Neutrophil (primary cell): ENCODE data around the gene SPTBN1.

Source experiments
- H3K27ac ChIP-seq: fragments of 200-600 bp; sonication (generic); 2 replicates; pipeline ENCODE4 v1.5.1; 2016; ENCODE audit warnings: mild to moderate bottlenecking, moderate library complexity
- H3K27me3 ChIP-seq: fragments of 200-600 bp; sonication (generic); 2 replicates; pipeline ENCODE4 v1.6.0; 2016; ENCODE audit warnings: mild to moderate bottlenecking
- H3K36me3 ChIP-seq: fragments of 200-600 bp; sonication (generic); 2 replicates; pipeline ENCODE4 v1.5.1; 2017
- H3K4me1 ChIP-seq, 2 experiments: fragments of 200-600 bp in 1 of 2; sonication (generic) in 1 of 2; 1 replicate in 1 of 2; 2 replicates in 1 of 2; pipeline versions ENCODE4 v1.5.1 to v1.6.1; 2013 to 2016; ENCODE audit warnings: low read depth in 1 of 2, low read length in 1 of 2, mild to moderate bottlenecking in 1 of 2, moderate library complexity in 1 of 2; ENCODE audit not compliant: control insufficient read depth in 1 of 2, insufficient read depth in 1 of 2
- H3K4me3 ChIP-seq, 2 experiments: fragments of 200-600 bp in 1 of 2; sonication (generic) in 1 of 2; 1 replicate in 1 of 2; 2 replicates in 1 of 2; pipeline ENCODE4 v1.5.1; 2013 to 2016; ENCODE audit warnings: low read depth in 1 of 2, low read length in 1 of 2, mild to moderate bottlenecking in 1 of 2, moderate library complexity in 1 of 2
- H3K9me3 ChIP-seq: fragments of 200-600 bp; sonication (generic); 2 replicates; pipeline ENCODE4 v1.5.1; 2016
- TF ChIP-seq, protein P1 (sequence below): fragments of 200-600 bp; sonication (generic); IDR thresholded peaks from 2 replicates; pipeline ENCODE4 v1.5.1; 2016; ENCODE audit warnings: antibody characterized with exemption

SPTBN1 gene

DNA sequence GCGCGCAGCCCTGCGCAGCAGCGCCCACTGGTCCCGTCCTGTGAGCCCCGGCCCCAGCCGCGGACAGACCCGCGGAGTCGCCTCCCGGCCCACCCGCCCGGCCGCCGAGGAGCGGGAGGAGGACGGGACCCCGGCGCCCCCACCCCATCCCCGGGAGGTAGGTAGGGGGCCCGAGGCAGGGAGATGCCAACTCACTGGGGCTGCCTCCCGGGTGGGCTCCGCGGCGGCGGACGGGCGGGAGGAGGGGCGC is 160 bp downstream of the SPTBN1 start:
- Histone ChIP-seq H3K36me3 (no peaks in the 10 kb centered on the region), H3K4me3 (peak overlapping the region; percentile 43 to 50), H3K27ac (no peak overlapping the region), H3K27me3 (peaks cover 74% of the 10 kb centered on the region), H3K4me1 (peaks cover 36 to 51% of the 10 kb centered on the region in 2 experiments), H3K9me3 (no peaks in the 10 kb centered on the region)
- TF ChIP-seq, protein P1, sequence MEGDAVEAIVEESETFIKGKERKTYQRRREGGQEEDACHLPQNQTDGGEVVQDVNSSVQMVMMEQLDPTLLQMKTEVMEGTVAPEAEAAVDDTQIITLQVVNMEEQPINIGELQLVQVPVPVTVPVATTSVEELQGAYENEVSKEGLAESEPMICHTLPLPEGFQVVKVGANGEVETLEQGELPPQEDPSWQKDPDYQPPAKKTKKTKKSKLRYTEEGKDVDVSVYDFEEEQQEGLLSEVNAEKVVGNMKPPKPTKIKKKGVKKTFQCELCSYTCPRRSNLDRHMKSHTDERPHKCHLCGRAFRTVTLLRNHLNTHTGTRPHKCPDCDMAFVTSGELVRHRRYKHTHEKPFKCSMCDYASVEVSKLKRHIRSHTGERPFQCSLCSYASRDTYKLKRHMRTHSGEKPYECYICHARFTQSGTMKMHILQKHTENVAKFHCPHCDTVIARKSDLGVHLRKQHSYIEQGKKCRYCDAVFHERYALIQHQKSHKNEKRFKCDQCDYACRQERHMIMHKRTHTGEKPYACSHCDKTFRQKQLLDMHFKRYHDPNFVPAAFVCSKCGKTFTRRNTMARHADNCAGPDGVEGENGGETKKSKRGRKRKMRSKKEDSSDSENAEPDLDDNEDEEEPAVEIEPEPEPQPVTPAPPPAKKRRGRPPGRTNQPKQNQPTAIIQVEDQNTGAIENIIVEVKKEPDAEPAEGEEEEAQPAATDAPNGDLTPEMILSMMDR = no peak

DNA sequence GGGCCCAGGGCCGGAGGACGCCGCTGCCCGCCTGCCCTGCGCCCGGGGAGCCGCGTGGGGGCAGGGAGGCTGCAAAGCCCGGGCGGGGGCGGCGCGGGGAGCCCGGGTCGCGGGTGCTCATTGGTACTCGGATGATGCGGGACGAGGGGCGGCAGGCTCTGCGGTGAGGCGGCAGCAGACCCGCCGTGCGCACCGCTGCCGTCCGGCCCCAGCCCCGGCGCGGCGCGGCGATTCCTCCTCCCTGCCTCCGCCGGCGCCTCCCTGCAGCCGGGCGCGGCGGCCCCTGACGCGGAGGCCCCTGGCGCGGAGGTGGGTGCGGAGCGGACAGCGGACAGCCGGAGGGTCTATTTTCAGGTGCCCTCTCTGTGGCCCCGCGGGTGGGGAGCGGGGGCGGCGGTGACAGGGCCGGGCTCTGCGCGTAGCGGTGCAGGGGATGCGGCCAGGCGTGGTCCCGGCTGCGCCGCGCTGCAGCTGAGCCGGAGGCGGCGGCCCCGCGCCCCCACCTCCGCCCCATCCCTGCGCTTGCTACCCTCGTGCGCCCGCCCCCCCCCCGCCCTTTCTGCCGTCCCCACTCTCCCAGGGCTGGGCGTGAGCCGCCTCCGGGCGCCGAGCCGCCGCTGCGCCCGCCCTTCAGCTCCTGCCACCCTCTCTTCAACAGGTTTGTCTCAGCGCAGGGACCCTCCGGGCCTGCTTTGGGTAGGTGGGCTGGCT is 640 bp downstream of the SPTBN1 start:
- Histone ChIP-seq H3K27ac (no peak overlapping the region), H3K27me3 (peaks cover 74% of the 10 kb centered on the region), H3K4me3 (peak overlapping the region; percentile 37 to 46), H3K36me3 (no peaks in the 10 kb centered on the region), H3K4me1 (peaks cover 36 to 51% of the 10 kb centered on the region in 2 experiments), H3K9me3 (no peaks in the 10 kb centered on the region)
- TF ChIP-seq, protein P1 = no peak

DNA sequence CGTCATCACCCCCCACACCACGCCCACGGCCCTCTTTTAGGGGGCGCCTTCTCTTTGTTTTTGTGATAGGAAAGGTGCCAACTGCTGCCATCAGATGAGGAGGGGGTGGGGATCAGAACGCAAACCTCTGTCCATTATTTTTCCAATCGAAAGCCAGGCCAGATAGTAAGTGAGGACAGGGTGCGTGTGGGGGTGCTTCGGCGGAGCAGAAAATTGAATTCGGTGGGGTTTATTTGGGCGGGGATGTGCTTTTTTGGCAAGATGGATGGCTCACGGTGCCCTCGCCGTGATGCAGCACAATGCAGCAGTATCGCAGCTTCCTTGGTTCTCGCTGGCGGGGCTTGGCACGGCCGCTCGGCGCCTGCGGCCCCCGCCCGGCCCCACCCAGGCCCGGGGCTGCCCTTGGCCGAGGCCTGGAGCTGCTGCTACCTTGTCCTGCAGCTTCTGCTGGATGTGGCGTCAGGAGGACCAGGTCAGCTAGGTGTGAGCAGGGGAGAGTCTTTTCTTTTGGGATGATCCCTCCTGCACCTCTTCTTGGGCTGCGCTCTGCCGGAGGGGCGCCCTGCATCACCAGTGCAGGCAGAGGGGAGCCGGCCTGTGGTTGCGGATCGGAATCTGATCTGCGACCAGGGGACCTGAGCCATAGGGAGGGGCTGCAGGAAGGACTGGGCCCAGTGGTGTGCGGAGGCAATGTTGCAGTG is 1.3 kb downstream of the SPTBN1 start:
- H3K27ac ChIP-seq = no peak overlapping the region
- peaks cover 71% of the 10 kb centered on the region for H3K27me3 ChIP-seq

DNA sequence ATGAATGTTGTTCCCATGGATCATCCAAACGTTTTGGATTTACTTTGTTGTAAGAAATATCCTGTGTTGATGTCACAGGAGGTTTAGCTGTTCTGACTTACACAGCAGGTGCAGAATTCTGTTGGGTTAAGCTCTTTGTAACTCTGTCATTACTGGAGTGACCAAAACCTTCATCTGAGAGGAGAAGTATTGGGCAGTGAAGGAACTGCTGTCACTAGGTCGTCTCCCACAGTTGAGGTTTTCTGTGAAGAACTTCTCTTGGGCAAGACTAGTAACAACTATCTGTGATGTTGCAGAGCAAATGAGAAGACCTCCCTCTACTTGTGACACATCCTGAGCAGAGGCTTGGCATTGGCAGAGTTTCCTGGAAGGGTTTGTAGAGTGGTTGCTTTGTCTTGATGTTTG is 2.9 kb downstream of the SPTBN1 start:
- no peak overlapping the region for H3K4me3 ChIP-seq
- peaks cover 56% of the 10 kb centered on the region for H3K27me3 ChIP-seq
- TF ChIP-seq, protein P1 = no peak
- no peak overlapping the region for H3K27ac ChIP-seq
- H3K36me3 ChIP-seq = no peaks in the 10 kb centered on the region
- no peaks in the 10 kb centered on the region for H3K9me3 ChIP-seq
- H3K4me1 ChIP-seq = peaks cover 36 to 46% of the 10 kb centered on the region in 2 experiments

More for the DNA sequence above, 1.3 kb downstream of the SPTBN1 start:
- peak overlapping the region; percentile 37 to 46 for H3K4me3 ChIP-seq
- H3K4me1 ChIP-seq = peaks cover 36 to 49% of the 10 kb centered on the region in 2 experiments
- no peaks in the 10 kb centered on the region for H3K9me3 ChIP-seq
- no peaks in the 10 kb centered on the region for H3K36me3 ChIP-seq
- TF ChIP-seq, protein P1 = no peak

DNA sequence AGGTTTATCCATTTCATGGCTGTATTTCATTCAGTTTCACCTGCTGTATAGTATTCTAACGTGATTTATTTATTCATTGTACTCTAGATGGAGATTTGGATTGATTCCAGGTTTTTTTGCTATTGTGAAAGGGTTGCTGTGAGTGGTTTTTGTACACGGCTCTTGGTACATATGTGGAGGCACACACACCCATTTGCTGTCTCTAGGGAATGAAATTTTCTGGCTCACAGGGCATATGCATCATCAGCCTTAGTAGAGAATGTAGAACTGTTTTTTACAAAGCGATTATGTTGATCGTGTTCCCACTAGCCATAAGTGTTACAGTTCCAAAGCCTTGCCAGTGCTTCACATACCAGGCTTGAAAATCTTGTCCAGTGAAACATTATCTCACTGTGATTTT is 5.1 kb downstream of the SPTBN1 start:
- no peak overlapping the region for H3K27ac ChIP-seq
- peaks cover 34% of the 10 kb centered on the region for H3K27me3 ChIP-seq
- peaks cover 29 to 31% of the 10 kb centered on the region in 2 experiments for H3K4me1 ChIP-seq

More for the DNA sequence above, 5.1 kb downstream of the SPTBN1 start:
- H3K4me3 ChIP-seq = no peak overlapping the region
- TF ChIP-seq, protein P1 = no peak
- H3K36me3 ChIP-seq = no peaks in the 10 kb centered on the region
- no peaks in the 10 kb centered on the region for H3K9me3 ChIP-seq
